KMS-11 (cell line): ENCODE data around the gene TCP11L1.

ENCODE experiments used
- H2AFZ ChIP-seq: fragments of 200-600 bp; sonication (generic); 2 replicates; pipeline ENCODE4 v1.6.1; 2016; ENCODE audit warnings: antibody characterized with exemption, mixed run types, low read depth
- H3K27ac ChIP-seq: fragments of 200-600 bp; sonication (generic); 2 replicates; pipeline ENCODE4 v1.6.1; 2016; ENCODE audit warnings: mild to moderate bottlenecking, mixed run types
- H3K27me3 ChIP-seq: fragments of 200-600 bp; sonication (generic); 2 replicates; pipeline ENCODE4 v1.6.1; 2017; ENCODE audit warnings: mild to moderate bottlenecking, low read depth, mixed run types, moderate library complexity; ENCODE audit not compliant: insufficient read depth
- H3K36me3 ChIP-seq: fragments of 200-600 bp; sonication (generic); 2 replicates; pipeline ENCODE4 v1.6.1; 2017; ENCODE audit warnings: mild to moderate bottlenecking, mixed run types; ENCODE audit not compliant: insufficient read depth
- H3K4me1 ChIP-seq: fragments of 200-600 bp; sonication (generic); 2 replicates; pipeline ENCODE4 v1.6.1; 2016; ENCODE audit warnings: mild to moderate bottlenecking, low read depth, mixed run types; ENCODE audit not compliant: poor library complexity, severe bottlenecking
- H3K4me2 ChIP-seq: fragments of 200-600 bp; sonication (generic); 2 replicates; pipeline ENCODE4 v1.7.0; 2016; ENCODE audit warnings: mild to moderate bottlenecking, mixed run types
- H3K4me3 ChIP-seq: fragments of 200-600 bp; sonication (generic); IDR thresholded peaks from 2 replicates; pipeline ENCODE4 v1.6.1; 2017; ENCODE audit warnings: low read depth, low read length, mixed read lengths; ENCODE audit not compliant: insufficient read depth
- H3K79me2 ChIP-seq: fragments of 200-600 bp; sonication (generic); 2 replicates; pipeline ENCODE4 v1.6.1; 2016; ENCODE audit warnings: low read depth, mixed run types; ENCODE audit not compliant: insufficient read depth
- H3K9ac ChIP-seq: fragments of 200-600 bp; sonication (generic); 2 replicates; pipeline ENCODE4 v1.6.1; 2016; ENCODE audit warnings: mild to moderate bottlenecking, mixed run types
- H4K20me1 ChIP-seq: fragments of 200-600 bp; sonication (generic); 2 replicates; pipeline ENCODE4 v1.6.1; 2016; ENCODE audit warnings: mild to moderate bottlenecking, mixed run types; ENCODE audit not compliant: insufficient read depth
- CTCF ChIP-seq: fragments of 200-600 bp; sonication (generic); conservative IDR thresholded peaks from 2 replicates; pipeline ENCODE4 v1.6.1; 2017; ENCODE audit warnings: low read depth, mild to moderate bottlenecking, antibody characterized with exemption, low read length, moderate library complexity, mixed read lengths

The TCP11L1 gene

GRCh38 chr11:33033493-33033892 lies 5.9 kb upstream of the TCP11L1 start:
- no peak overlapping the region for H3K9ac ChIP-seq
- H3K79me2 ChIP-seq = no peaks in the 10 kb centered on the region
- H2AFZ ChIP-seq = no peak overlapping the region
- no peak overlapping the region for H3K27ac ChIP-seq
- no peak overlapping the region for H3K4me2 ChIP-seq
- H3K4me1 ChIP-seq = no peaks in the 10 kb centered on the region
- H3K27me3 ChIP-seq = no peaks in the 10 kb centered on the region
- H3K4me3 ChIP-seq = no peak overlapping the region
- H4K20me1 ChIP-seq = no peaks in the 10 kb centered on the region
- no peaks in the 10 kb centered on the region for H3K36me3 ChIP-seq
- no peak for TF ChIP-seq CTCF

- Histone ChIP-seq H3K79me2 (no peaks in the 10 kb centered on the region), H3K36me3 (no peaks in the 10 kb centered on the region), H3K4me3 (no peak overlapping the region), H4K20me1 (no peaks in the 10 kb centered on the region), H2AFZ (no peak overlapping the region), H3K27me3 (no peaks in the 10 kb centered on the region), H3K9ac (no peak overlapping the region), H3K4me2 (no peak overlapping the region), H3K27ac (no peak overlapping the region), H3K4me1 (no peaks in the 10 kb centered on the region)
- TF ChIP-seq CTCF = no peak
Measured at GRCh38 chr11:33035011-33035410, 4.4 kb upstream of the TCP11L1 start.

- Histone ChIP-seq H3K4me1 (peaks cover 12% of the 10 kb centered on the region), H3K4me2 (peak overlapping the region; percentile 96), H3K4me3 (no peak overlapping the region), H2AFZ (peak overlapping the region; percentile 97), H3K79me2 (no peaks in the 10 kb centered on the region), H4K20me1 (no peaks in the 10 kb centered on the region), H3K9ac (peak overlapping the region; percentile 94), H3K36me3 (no peaks in the 10 kb centered on the region), H3K27ac (peak overlapping the region; percentile 80), H3K27me3 (no peaks in the 10 kb centered on the region)
- TF ChIP-seq CTCF = no peak
Measured at GRCh38 chr11:33040033-33040861, 875 bp downstream of the TCP11L1 start.

- H4K20me1 ChIP-seq = no peaks in the 10 kb centered on the region
- peaks cover 12% of the 10 kb centered on the region for H3K4me1 ChIP-seq
- H2AFZ ChIP-seq = 0 out of 2 replicates have a peak overlapping the region, but pooled peaks have one; percentile 97
- no peaks in the 10 kb centered on the region for H3K79me2 ChIP-seq
- no peaks in the 10 kb centered on the region for H3K27me3 ChIP-seq
- H3K9ac ChIP-seq = no peak overlapping the region
- peak overlapping the region; percentile 96 for H3K4me2 ChIP-seq
- no peak overlapping the region for H3K4me3 ChIP-seq
- TF ChIP-seq CTCF = no peak
- no peak overlapping the region for H3K27ac ChIP-seq
- H3K36me3 ChIP-seq = no peaks in the 10 kb centered on the region
Measured at GRCh38 chr11:33040862-33041453, 1.6 kb downstream of the TCP11L1 start.
